Activated naive CD8-positive, alpha-beta T cell treated with anti-CD3 and anti-CD28 coated beads, Interleukin-2, amount 10 ng/mL, durations not matched to agents 7 days and 5 days (primary cell): ENCODE results near the gene FAM98B. TPM values are rescaled to one million over a fixed set of nuclear protein-coding genes. Genes with fewer than 3 reads are reported as not detected.
A peak's percentile ranks its signal among the peaks of the same experiment; 100 is the strongest.

ENCODE experiments used
- ATAC-seq: fragments of 150-1000 bp; cut with Tn5 transposase; one replicate; pipeline ENCODE4 v1.10.0; 2021; ENCODE audit warnings: low read depth, moderate library complexity
- POLR2A ChIA-PET: fragments of 350-600 bp; sonication (Branson Sonifier 250); formaldehyde crosslinking; loops from one replicate; lab custom pipeline; 2021; ENCODE audit warnings: antibody characterized with exemption; lab: Charles Lee
- DNase-seq: peaks from one replicate; pipeline ENCODE4 v3.0.0; 2021
- H3K27ac Mint-ChIP-seq: one replicate; pipeline ENCODE4 v1.8.0; 2022; ENCODE audit warnings: mild to moderate bottlenecking, mixed read lengths
- H3K27me3 Mint-ChIP-seq: one replicate; pipeline ENCODE4 v1.8.0; 2022; ENCODE audit warnings: mild to moderate bottlenecking, moderate library complexity, mixed read lengths
- H3K36me3 Mint-ChIP-seq: one replicate; pipeline ENCODE4 v1.8.0; 2021; ENCODE audit warnings: mild to moderate bottlenecking, mixed read lengths
- H3K4me1 Mint-ChIP-seq: one replicate; pipeline ENCODE4 v1.8.0; 2021; ENCODE audit warnings: mixed read lengths
- H3K4me3 Mint-ChIP-seq: one replicate; pipeline ENCODE4 v1.8.0; 2022; ENCODE audit warnings: mild to moderate bottlenecking, moderate library complexity, mixed read lengths
- H3K9me3 Mint-ChIP-seq: one replicate; pipeline ENCODE4 v1.8.0; 2021; ENCODE audit warnings: mixed read lengths
- total RNA-seq, 2 experiments: library from RNA; stranded (reverse); gene quantifications; one replicate each; pipeline ENCODE4 v1.2.3, GENCODE V29; 2021

Gene FAM98B
- total RNA-seq, 2 experiments from 2014 or later = 24.1 to 34.6 TPM

DNA sequence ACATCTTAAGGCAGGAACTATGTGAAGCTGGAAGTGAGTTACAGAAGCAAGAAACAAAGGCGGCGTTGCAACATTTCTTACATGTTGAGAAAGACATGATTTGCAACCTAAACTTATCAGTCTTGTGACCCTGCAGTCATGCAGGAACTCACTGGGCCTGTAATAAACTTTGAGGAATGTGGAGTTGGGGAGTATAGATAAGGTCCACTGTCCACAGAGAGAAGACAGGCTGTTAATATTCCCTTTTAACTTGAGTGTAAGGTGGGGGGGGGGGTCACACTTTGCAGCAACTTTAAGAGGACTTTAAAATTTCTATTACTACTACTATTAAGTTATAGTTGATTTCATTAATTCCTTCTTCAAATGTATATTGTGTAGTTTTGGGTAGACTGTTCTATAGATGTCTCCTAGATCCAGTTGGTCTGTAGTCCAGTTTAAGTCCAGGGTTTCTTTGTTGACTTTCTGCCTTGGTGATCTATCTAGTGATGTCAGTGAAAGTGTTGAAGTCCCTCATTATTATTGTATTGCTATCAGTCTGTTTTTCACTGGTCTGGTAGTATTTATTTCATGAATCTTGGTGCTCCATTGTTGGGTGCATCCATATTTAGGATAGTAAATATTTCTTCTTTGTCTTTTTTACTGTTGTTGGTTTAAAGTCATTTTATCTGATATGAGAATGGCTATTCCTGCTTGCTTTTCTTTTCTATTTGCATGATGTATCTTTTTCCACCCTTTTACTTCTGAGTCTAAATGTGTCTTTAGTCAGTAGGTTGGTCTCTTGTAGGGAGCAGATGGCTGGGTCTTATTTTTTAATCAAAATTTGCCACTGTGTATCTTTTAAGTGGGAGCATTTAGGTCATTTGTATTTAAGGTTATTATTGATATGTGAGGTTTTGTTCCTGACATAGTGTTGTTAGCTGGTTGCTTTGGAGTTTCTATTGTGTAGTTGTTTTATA, 15.6 kb upstream of the FAM98B start:
- peaks cover 46% of the 10 kb centered on the region for H3K27me3 Mint-ChIP-seq
- peaks cover 7% of the 10 kb centered on the region for H3K4me1 Mint-ChIP-seq
- no peak for ATAC-seq
- no peak overlapping the region for H3K4me3 Mint-ChIP-seq
- no peaks in the 10 kb centered on the region for H3K9me3 Mint-ChIP-seq
- POLR2A ChIA-PET = no interaction called here
- H3K27ac Mint-ChIP-seq = no peak overlapping the region
- no peak for DNase-seq
- no peaks in the 10 kb centered on the region for H3K36me3 Mint-ChIP-seq

GRCh38 chr15:38440353-38441129, 13.4 kb upstream of the FAM98B start:
- Mint-ChIP-seq H3K27ac (peak overlapping the region; percentile 80), H3K27me3 (peaks cover 34% of the 10 kb centered on the region), H3K36me3 (no peaks in the 10 kb centered on the region), H3K4me3 (no peak overlapping the region), H3K9me3 (no peaks in the 10 kb centered on the region), H3K4me1 (peaks cover 7% of the 10 kb centered on the region)
- ATAC-seq (peak; percentile 86), DNase-seq (peak; percentile 41)
- POLR2A ChIA-PET = interaction anchor here (1.0 to 2.3 kb wide), 4 partner anchors 14 to 259 kb away, joined by 3 to 11 read pairs (median 6); partner anchors contain the start of gene FAM98B

GRCh38 chr15:38441130-38441519, 12.8 kb upstream of the FAM98B start:
- no peaks in the 10 kb centered on the region for H3K9me3 Mint-ChIP-seq
- ATAC-seq (no peak), DNase-seq (no peak)
- H3K27me3 Mint-ChIP-seq = peaks cover 29% of the 10 kb centered on the region
- no peaks in the 10 kb centered on the region for H3K36me3 Mint-ChIP-seq
- H3K4me3 Mint-ChIP-seq = no peak overlapping the region
- no peak overlapping the region for H3K27ac Mint-ChIP-seq
- peaks cover 7% of the 10 kb centered on the region for H3K4me1 Mint-ChIP-seq
- POLR2A ChIA-PET = interaction anchor here (1.2 to 2.3 kb wide), 3 partner anchors 14 to 258 kb away, joined by 3 to 11 read pairs (median 9); partner anchors contain the start of gene FAM98B

- no peak for ATAC-seq
- no peak for DNase-seq
- peaks cover 17% of the 10 kb centered on the region for H3K4me1 Mint-ChIP-seq
- peaks cover 4% of the 10 kb centered on the region for H3K36me3 Mint-ChIP-seq
- no peaks in the 10 kb centered on the region for H3K9me3 Mint-ChIP-seq
- peak overlapping the region; percentile 91 for H3K27ac Mint-ChIP-seq
- peak overlapping the region; percentile 89 for H3K4me3 Mint-ChIP-seq
- POLR2A ChIA-PET = interaction anchor here (0.8 to 2.5 kb wide), 14 partner anchors 14 to 246 kb away, joined by 3 to 19 read pairs (median 6); no protein-coding TSS in a partner anchor
- H3K27me3 Mint-ChIP-seq = peaks cover 18% of the 10 kb centered on the region
These were observed 766 bp downstream of the FAM98B start for GRCh38 chr15:38454696-38455090.

- DNase-seq (no peak), ATAC-seq (no peak)
- peaks cover 4% of the 10 kb centered on the region for H3K36me3 Mint-ChIP-seq
- H3K4me1 Mint-ChIP-seq = peaks cover 19% of the 10 kb centered on the region
- peaks cover 14% of the 10 kb centered on the region for H3K27me3 Mint-ChIP-seq
- no peaks in the 10 kb centered on the region for H3K9me3 Mint-ChIP-seq
- H3K27ac Mint-ChIP-seq = peak overlapping the region; percentile 91
- H3K4me3 Mint-ChIP-seq = peak overlapping the region; percentile 89
- POLR2A ChIA-PET = interaction anchor here (0.8 to 2.5 kb wide), 10 partner anchors 14 to 243 kb away, joined by 3 to 19 read pairs (median 6); no protein-coding TSS in a partner anchor
These were observed 1.2 kb downstream of the FAM98B start for GRCh38 chr15:38455092-38455491.

DNA sequence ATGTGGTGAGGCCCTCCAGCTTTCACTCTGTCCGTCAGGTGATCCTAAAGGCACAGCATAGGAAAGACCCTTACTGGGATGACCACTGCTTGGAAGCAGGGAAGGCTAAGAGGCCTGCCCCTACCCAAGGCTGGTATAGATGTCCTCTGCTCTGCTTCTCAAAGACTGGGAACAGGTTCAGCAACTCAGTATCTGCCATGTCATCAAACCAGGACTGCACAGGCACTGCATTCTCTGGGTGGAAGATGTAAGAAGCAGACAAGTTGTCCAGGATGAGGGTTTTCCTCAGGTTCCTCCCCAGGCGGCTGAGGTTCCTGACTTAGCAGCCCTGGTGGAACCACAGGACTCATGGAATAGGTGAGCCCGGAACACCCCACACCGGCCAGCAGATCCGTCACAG, 4.7 kb downstream of the FAM98B start:
- DNase-seq = no peak
- no peaks in the 10 kb centered on the region for H3K9me3 Mint-ChIP-seq
- H3K36me3 Mint-ChIP-seq = peaks cover 4% of the 10 kb centered on the region
- POLR2A ChIA-PET = no interaction called here
- ATAC-seq = no peak
- no peak overlapping the region for H3K27ac Mint-ChIP-seq
- peaks cover 31% of the 10 kb centered on the region for H3K4me1 Mint-ChIP-seq
- no peak overlapping the region for H3K4me3 Mint-ChIP-seq
- no peaks in the 10 kb centered on the region for H3K27me3 Mint-ChIP-seq

DNA sequence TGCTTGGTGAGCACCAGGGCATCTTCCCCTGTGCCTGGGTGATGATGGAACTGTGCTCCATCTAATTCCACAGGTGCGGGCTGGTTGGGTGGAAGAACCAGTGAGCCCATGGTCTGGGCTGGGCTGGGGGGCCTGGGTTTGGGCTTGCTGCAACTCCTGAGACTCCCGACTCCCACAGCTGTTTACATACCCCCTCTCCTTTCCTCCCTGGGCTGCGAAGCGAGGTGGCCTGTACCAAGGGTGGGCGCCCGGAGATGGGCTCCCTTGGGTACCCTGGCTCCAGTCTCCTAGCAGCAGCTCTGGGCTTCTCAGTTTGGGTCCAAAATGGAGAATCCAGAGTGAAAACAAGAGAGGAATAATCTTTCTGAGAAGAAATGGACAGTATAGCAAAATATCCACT, 5.6 kb downstream of the FAM98B start:
- Mint-ChIP-seq H3K27ac (no peak overlapping the region), H3K27me3 (no peaks in the 10 kb centered on the region), H3K4me3 (no peak overlapping the region), H3K4me1 (peaks cover 31% of the 10 kb centered on the region), H3K36me3 (peaks cover 4% of the 10 kb centered on the region), H3K9me3 (no peaks in the 10 kb centered on the region)
- DNase-seq (no peak), ATAC-seq (no peak)
- POLR2A ChIA-PET = no interaction called here

DNA sequence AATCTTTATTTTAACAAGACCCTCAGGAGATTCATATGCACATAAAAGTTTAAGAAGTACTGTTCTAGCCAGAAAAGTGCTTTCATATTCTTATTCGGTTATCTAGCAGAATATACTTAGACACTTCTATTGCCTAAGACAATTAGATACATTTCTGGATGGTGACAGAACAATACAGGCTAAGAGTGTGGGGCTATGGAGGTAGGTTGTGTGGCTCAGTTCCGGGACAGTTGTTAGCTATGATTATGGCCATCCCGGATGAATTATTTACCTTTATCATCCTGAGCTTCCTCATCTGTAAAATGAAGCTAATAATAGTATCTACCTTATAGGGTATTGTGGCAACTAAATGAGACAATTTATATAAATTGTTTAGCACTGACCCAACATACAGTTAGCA, 6.6 kb downstream of the FAM98B start:
- H3K27me3 Mint-ChIP-seq = no peaks in the 10 kb centered on the region
- H3K36me3 Mint-ChIP-seq = peaks cover 4% of the 10 kb centered on the region
- no peak for ATAC-seq
- POLR2A ChIA-PET = no interaction called here
- H3K9me3 Mint-ChIP-seq = no peaks in the 10 kb centered on the region
- no peak overlapping the region for H3K27ac Mint-ChIP-seq
- peaks cover 25% of the 10 kb centered on the region for H3K4me1 Mint-ChIP-seq
- no peak overlapping the region for H3K4me3 Mint-ChIP-seq
- DNase-seq = no peak

DNA sequence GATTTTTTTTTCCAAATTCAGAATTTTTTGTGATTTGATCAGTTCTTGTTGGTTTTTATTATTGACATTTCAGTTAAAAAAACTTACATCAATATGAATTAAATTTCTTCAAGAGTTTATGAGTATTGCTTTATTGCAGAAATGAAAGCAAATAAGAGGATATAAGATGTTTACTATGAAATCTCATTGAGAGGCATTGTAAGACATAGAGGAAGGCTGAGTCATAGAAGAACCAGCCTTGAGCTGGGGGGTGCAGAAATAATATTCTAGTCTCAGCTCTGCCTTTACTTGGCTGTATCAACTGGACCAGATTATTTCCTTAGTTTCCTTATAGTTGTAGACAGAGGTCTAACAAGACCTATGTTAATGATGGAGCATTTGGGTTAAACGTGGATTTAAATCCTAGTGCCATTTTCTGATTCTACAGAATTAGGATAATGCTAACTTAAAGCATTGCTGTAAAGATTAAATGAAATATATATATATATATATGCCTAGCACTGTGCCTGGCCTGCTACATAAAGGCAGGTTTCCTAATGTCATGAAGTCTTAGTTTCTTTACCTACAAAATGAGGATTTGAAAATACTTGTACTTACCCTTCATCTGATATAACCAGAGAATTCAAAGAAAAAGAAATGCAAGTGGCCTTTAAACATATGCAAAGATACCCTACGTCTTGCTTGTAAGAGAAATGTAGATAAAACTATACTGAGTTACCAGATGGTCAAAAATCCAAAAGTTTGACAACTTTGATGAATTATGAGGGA, 7.3 kb downstream of the FAM98B start:
- Mint-ChIP-seq H3K27me3 (no peaks in the 10 kb centered on the region), H3K4me1 (peaks cover 22% of the 10 kb centered on the region), H3K4me3 (no peak overlapping the region), H3K9me3 (no peaks in the 10 kb centered on the region), H3K36me3 (peaks cover 4% of the 10 kb centered on the region), H3K27ac (no peak overlapping the region)
- ATAC-seq (no peak), DNase-seq (no peak)
- POLR2A ChIA-PET = no interaction called here

GRCh38 chr15:38463893-38464292, 10.0 kb downstream of the FAM98B start:
- POLR2A ChIA-PET = no interaction called here
- no peaks in the 10 kb centered on the region for H3K27me3 Mint-ChIP-seq
- peaks cover 14% of the 10 kb centered on the region for H3K4me1 Mint-ChIP-seq
- no peaks in the 10 kb centered on the region for H3K9me3 Mint-ChIP-seq
- H3K36me3 Mint-ChIP-seq = peaks cover 2% of the 10 kb centered on the region
- ATAC-seq (no peak), DNase-seq (no peak)
- no peak overlapping the region for H3K4me3 Mint-ChIP-seq
- no peak overlapping the region for H3K27ac Mint-ChIP-seq

- H3K27ac Mint-ChIP-seq = no peak overlapping the region
- POLR2A ChIA-PET = no interaction called here
- DNase-seq = no peak
- H3K4me1 Mint-ChIP-seq = peaks cover 14% of the 10 kb centered on the region
- ATAC-seq = no peak
- no peaks in the 10 kb centered on the region for H3K27me3 Mint-ChIP-seq
- no peak overlapping the region for H3K4me3 Mint-ChIP-seq
- H3K9me3 Mint-ChIP-seq = no peaks in the 10 kb centered on the region
- no peaks in the 10 kb centered on the region for H3K36me3 Mint-ChIP-seq
These were observed 10.7 kb downstream of the FAM98B start for GRCh38 chr15:38464675-38465074.

- peaks cover 9% of the 10 kb centered on the region for H3K36me3 Mint-ChIP-seq
- no peak for DNase-seq
- no peak overlapping the region for H3K27ac Mint-ChIP-seq
- H3K27me3 Mint-ChIP-seq = no peaks in the 10 kb centered on the region
- no peak overlapping the region for H3K4me3 Mint-ChIP-seq
- peaks cover 4% of the 10 kb centered on the region for H3K4me1 Mint-ChIP-seq
- ATAC-seq = no peak
- no peaks in the 10 kb centered on the region for H3K9me3 Mint-ChIP-seq
- POLR2A ChIA-PET = no interaction called here
These were observed 16.9 kb downstream of the FAM98B start for GRCh38 chr15:38470816-38471215.

- Mint-ChIP-seq H3K36me3 (peaks cover 13% of the 10 kb centered on the region), H3K9me3 (no peaks in the 10 kb centered on the region), H3K4me1 (peaks cover 8% of the 10 kb centered on the region), H3K4me3 (no peak overlapping the region), H3K27me3 (no peaks in the 10 kb centered on the region), H3K27ac (no peak overlapping the region)
- ATAC-seq (no peak), DNase-seq (no peak)
- POLR2A ChIA-PET = no interaction called here
These were observed 18.0 kb downstream of the FAM98B start for GRCh38 chr15:38471974-38472373.
